GM23248 (cell line): ENCODE measurements around the gene SLC1A7. TPM values are rescaled to one million over a fixed set of nuclear protein-coding genes. Genes with fewer than 3 reads are reported as not detected.

Experiments
- DNase-seq: peaks from one replicate; pipeline ENCODE4 v3.0.0-alpha.2; 2015
- H2AFZ ChIP-seq: fragments of 200-600 bp; sonication (generic); 2 replicates; pipeline ENCODE4 v1.6.1; 2016; ENCODE audit warnings: antibody characterized with exemption
- H3F3A ChIP-seq: fragments of 200-600 bp; sonication (generic); 2 replicates; pipeline ENCODE4 v1.6.1; 2016; ENCODE audit warnings: mild to moderate bottlenecking, antibody characterized with exemption, mixed run types; ENCODE audit not compliant: insufficient read depth
- H3K27ac ChIP-seq: fragments of 200-600 bp; sonication (generic); 2 replicates; pipeline ENCODE4 v1.5.1; 2016; ENCODE audit warnings: mild to moderate bottlenecking
- H3K27me3 ChIP-seq: fragments of 200-600 bp; sonication (generic); replicated peaks from 2 replicates; pipeline ENCODE4 v1.6.1; 2016; ENCODE audit warnings: mild to moderate bottlenecking; ENCODE audit not compliant: insufficient read depth
- H3K36me3 ChIP-seq: fragments of 200-600 bp; sonication (generic); 2 replicates; pipeline ENCODE4 v1.6.1; 2016; ENCODE audit warnings: low read depth, mild to moderate bottlenecking
- H3K4me1 ChIP-seq: fragments of 200-600 bp; sonication (generic); 2 replicates; pipeline ENCODE4 v1.6.1; 2016; ENCODE audit warnings: mild to moderate bottlenecking; ENCODE audit not compliant: insufficient read depth
- H3K4me2 ChIP-seq: fragments of 200-600 bp; sonication (generic); one replicate; pipeline ENCODE4 v1.6.1; 2016; ENCODE audit warnings: mild to moderate bottlenecking; ENCODE audit not compliant: unreplicated experiment
- H3K4me3 ChIP-seq: fragments of 200-600 bp; sonication (generic); 2 replicates; pipeline ENCODE4 v1.5.1; 2016; ENCODE audit warnings: mild to moderate bottlenecking
- H3K79me2 ChIP-seq: fragments of 200-600 bp; sonication (generic); 2 replicates; pipeline ENCODE4 v1.6.1; 2016; ENCODE audit warnings: mild to moderate bottlenecking; ENCODE audit not compliant: insufficient read depth
- H3K9ac ChIP-seq: fragments of 200-600 bp; sonication (generic); 2 replicates; pipeline ENCODE4 v1.6.1; 2016; ENCODE audit warnings: mild to moderate bottlenecking
- H3K9me2 ChIP-seq: fragments of 200-600 bp; sonication (generic); 2 replicates; pipeline ENCODE4 v1.6.1; 2016; ENCODE audit warnings: mixed run types, mild to moderate bottlenecking, moderate library complexity; ENCODE audit not compliant: insufficient read depth
- H3K9me3 ChIP-seq: fragments of 200-600 bp; sonication (generic); one replicate; pipeline ENCODE4 v1.6.1; 2017; ENCODE audit warnings: low read depth
- H4K20me1 ChIP-seq: fragments of 200-600 bp; sonication (generic); 2 replicates; pipeline ENCODE4 v1.6.0; 2016; ENCODE audit not compliant: insufficient read depth
- EZH2 ChIP-seq: fragments of 200-600 bp; sonication (generic); IDR thresholded peaks from 2 replicates; pipeline ENCODE4 v1.6.1; 2018; ENCODE audit warnings: antibody characterized with exemption, mild to moderate bottlenecking; ENCODE audit not compliant: insufficient read depth, poor library complexity, severe bottlenecking
- EZH2phosphoT487 ChIP-seq: fragments of 200-600 bp; sonication (generic); IDR thresholded peaks from 2 replicates; pipeline ENCODE4 v1.6.1; 2018; ENCODE audit warnings: antibody characterized with exemption, moderate library complexity, mild to moderate bottlenecking, low read depth; ENCODE audit not compliant: insufficient read depth
- WGBS, 2 experiments: methylation state at CpG; one replicate each; pipeline ENCODE4 v1.1.6; 2015 to 2017; ENCODE audit warnings: low lambda C conversion rate in 2 of 2, low coverage in 1 of 2; ENCODE audit errors: missing lambda C conversion rate in 2 of 2; 5-methylcytosine and 5-hydroxymethylcytosine counted together
- in situ Hi-C: fragments of 300-500 bp; cut with MboI; formaldehyde crosslinking; loops from 2 replicates; pipeline ENCODE4 v1.15.0; 2020
- polyA plus RNA-seq: library from polyadenylated mRNA; unstranded; fragments of >200 nt; fragmentation: Nextera tagmentation; extraction: Ambion mirVana; gene quantifications from 2 replicates; pipeline ENCODE4 v1.2.1, GENCODE V29; 2016
- total RNA-seq: library from RNA; depleted of rRNA; stranded (reverse); fragments of >200 nt; shearing (Covaris generic); gene quantifications from 2 replicates; pipeline ENCODE4 v1.2.3, GENCODE V29; 2014

Gene SLC1A7
- total and polyA plus RNA-seq, 2 experiments from 2014 or later = 0.51 TPM; not detected in 1

DNA sequence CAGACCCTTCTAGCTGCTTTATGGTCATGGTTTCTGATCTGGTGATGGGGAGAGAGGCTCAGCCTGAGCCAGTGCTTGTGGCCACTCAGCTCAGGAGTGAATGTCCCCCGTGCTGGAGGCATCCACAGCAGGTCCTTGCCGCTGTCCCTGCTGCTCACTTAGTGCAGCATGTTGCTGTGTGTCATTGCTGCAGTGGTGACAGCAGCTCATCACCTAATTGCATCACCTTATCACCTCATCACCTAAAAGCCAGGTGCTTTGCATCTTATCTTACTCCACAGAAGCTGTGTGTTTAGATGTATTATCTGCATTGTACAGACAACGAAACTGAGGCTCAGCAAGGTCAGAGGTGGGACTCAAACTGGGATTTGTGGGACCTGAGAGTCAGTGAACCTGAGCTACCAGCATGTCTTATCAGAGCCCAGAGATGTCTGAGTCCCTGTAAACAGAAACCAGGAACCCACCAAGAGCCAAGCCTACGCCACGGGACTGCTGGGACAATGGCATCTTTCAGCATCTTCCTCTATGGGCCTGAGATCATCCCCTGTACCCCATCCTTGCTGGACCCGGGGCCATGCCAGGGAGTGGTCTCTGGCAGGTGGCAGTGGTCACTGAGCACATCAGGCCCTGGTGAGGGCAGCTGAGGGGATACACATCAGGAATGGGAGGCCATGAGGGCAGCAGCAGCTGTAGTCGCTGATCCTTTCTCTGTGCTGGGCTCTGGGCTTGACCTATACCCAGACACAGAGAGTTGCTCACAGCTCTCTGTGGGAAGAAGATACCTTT, 73.9 kb downstream of the SLC1A7 start:
- Histone ChIP-seq H3K4me2 (no peak overlapping the region), H3K79me2 (no peaks in the 10 kb centered on the region), H3K9ac (no peak overlapping the region), H3F3A (no peaks in the 10 kb centered on the region), H3K9me2 (no peaks in the 10 kb centered on the region), H3K27ac (no peak overlapping the region), H3K4me3 (no peak overlapping the region), H3K9me3 (no peaks in the 10 kb centered on the region), H3K4me1 (no peaks in the 10 kb centered on the region), H3K27me3 (no peaks in the 10 kb centered on the region), H3K36me3 (no peaks in the 10 kb centered on the region), H4K20me1 (no peaks in the 10 kb centered on the region), H2AFZ (no peak overlapping the region)
- TF ChIP-seq EZH2 (no peak), EZH2phosphoT487 (no peak)
- no peak for DNase-seq
- WGBS, 2 experiments = 91 to 97% methylated on average over 7 of the region's 7 CpGs
- in situ Hi-C loops = no loop called here

DNA sequence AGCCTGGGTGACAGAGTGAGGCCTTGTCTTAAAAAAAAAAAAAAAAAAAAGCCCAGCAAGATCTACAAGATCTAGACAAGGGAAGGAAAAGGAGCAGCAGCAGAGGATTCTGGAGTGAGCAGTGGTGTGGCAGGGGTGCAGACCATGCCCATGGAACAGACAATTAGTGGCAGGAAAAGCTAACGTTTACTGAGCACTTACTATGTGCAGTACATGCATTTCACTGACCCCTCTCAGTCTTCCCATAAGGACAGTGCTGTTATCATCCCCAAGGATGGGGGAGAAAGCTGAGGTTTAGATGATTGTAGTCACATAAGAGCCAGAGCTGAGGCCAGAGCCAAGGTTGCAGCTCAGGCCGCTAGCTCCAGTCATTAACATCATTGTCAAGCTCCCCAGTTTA, 74.6 kb downstream of the SLC1A7 start:
- 63 to 84% methylated on average over 2 of the region's 2 CpGs for WGBS, 2 experiments
- Histone ChIP-seq H3K27ac (no peak overlapping the region), H2AFZ (no peak overlapping the region), H3K9ac (no peak overlapping the region), H3K79me2 (no peaks in the 10 kb centered on the region), H3K4me3 (no peak overlapping the region), H3K36me3 (no peaks in the 10 kb centered on the region), H3K9me2 (no peaks in the 10 kb centered on the region), H3F3A (no peaks in the 10 kb centered on the region), H4K20me1 (no peaks in the 10 kb centered on the region), H3K4me2 (no peak overlapping the region), H3K4me1 (no peaks in the 10 kb centered on the region), H3K27me3 (no peaks in the 10 kb centered on the region), H3K9me3 (no peaks in the 10 kb centered on the region)
- no peak for DNase-seq
- no peak for TF ChIP-seq EZH2phosphoT487
- in situ Hi-C loops = no loop called here

DNA sequence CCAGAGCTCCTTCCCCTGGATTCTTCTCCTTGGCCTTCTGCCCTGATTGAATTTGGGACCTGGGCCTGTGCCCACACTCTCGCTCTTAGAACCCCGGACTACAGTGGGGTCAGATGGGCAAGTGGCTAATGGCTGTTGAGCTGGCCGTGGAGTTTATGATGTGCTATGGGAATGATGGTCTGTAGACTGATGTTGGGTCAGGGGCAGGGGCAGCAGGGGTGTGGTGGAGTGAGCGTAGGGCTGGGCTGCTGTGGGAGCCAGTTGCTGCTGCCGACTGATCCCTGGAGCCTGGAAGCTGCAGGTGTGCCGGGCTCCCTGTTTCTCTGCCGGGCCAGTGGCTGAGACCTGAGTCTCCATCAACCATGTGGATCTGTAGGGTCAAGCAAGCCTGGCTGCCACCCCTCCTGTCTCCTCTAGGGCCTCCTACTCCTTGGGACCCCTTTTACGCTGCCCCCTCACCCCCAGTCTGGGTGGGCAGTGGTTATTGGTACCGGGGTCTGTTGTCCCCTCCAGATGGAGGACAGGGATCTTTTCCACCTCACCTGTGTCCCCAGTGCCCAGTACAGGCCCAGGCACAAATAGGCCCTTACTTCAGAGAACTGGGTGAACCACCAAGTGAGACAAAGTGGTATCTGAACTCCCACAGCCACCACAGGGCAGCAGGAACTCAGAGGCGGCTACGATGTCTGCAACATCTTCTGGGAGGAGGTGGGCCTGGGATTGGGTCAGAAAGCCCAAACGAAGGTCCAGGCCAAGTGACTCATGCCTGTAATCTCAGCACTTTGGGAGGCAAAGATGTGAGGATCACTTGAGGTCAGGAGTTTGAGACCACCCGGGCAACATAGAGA, 75.3 kb downstream of the SLC1A7 start:
- Histone ChIP-seq H3K36me3 (no peaks in the 10 kb centered on the region), H3F3A (no peaks in the 10 kb centered on the region), H3K4me2 (no peak overlapping the region), H3K9ac (no peak overlapping the region), H3K4me3 (no peak overlapping the region), H3K79me2 (no peaks in the 10 kb centered on the region), H3K4me1 (no peaks in the 10 kb centered on the region), H4K20me1 (no peaks in the 10 kb centered on the region), H3K27ac (no peak overlapping the region), H3K9me2 (no peaks in the 10 kb centered on the region), H2AFZ (no peak overlapping the region), H3K9me3 (no peaks in the 10 kb centered on the region), H3K27me3 (no peaks in the 10 kb centered on the region)
- no peak for DNase-seq
- TF ChIP-seq EZH2phosphoT487 (no peak), EZH2 (no peak)
- in situ Hi-C loops = no loop called here
- WGBS, 2 experiments = 69 to 70% methylated on average over 13 of the region's 13 CpGs

DNA sequence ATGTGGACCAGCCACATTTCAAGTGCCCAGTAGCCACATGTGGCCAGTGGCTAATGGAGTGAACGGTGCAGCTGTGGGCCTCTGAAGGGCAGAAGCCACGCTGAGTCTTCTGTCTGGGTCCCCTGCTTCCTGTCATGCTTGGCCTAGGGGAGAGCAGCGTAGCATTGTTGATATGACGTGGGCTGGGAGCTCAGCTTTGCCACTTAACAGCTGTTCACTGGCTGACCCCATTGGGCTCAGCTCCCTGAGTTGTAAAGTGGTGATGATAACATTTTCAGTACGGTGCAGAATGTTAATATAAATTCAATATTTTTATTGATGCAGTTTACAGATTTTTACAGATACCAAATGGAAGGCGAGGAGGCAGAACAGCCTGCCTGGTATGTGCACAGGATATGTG, 76.0 kb downstream of the SLC1A7 start:
- no peak overlapping the region for H3K4me3 ChIP-seq
- TF ChIP-seq EZH2phosphoT487 = no peak
- TF ChIP-seq EZH2 = no peak
- no peaks in the 10 kb centered on the region for H3F3A ChIP-seq
- H3K27me3 ChIP-seq = no peaks in the 10 kb centered on the region
- H3K9ac ChIP-seq = no peak overlapping the region
- no peaks in the 10 kb centered on the region for H3K36me3 ChIP-seq
- DNase-seq = no peak
- 71 to 72% methylated on average over 6 of the region's 6 CpGs for WGBS, 2 experiments
- H3K27ac ChIP-seq = no peak overlapping the region
- H3K79me2 ChIP-seq = no peaks in the 10 kb centered on the region
- no peaks in the 10 kb centered on the region for H4K20me1 ChIP-seq
- in situ Hi-C loops = no loop called here
- H3K9me3 ChIP-seq = no peaks in the 10 kb centered on the region
- H2AFZ ChIP-seq = no peak overlapping the region
- no peak overlapping the region for H3K4me2 ChIP-seq
- peaks cover 1% of the 10 kb centered on the region for H3K4me1 ChIP-seq
- no peaks in the 10 kb centered on the region for H3K9me2 ChIP-seq
